Measurements from ENCODE around the gene SPG7.

SPG7 gene

DNA sequence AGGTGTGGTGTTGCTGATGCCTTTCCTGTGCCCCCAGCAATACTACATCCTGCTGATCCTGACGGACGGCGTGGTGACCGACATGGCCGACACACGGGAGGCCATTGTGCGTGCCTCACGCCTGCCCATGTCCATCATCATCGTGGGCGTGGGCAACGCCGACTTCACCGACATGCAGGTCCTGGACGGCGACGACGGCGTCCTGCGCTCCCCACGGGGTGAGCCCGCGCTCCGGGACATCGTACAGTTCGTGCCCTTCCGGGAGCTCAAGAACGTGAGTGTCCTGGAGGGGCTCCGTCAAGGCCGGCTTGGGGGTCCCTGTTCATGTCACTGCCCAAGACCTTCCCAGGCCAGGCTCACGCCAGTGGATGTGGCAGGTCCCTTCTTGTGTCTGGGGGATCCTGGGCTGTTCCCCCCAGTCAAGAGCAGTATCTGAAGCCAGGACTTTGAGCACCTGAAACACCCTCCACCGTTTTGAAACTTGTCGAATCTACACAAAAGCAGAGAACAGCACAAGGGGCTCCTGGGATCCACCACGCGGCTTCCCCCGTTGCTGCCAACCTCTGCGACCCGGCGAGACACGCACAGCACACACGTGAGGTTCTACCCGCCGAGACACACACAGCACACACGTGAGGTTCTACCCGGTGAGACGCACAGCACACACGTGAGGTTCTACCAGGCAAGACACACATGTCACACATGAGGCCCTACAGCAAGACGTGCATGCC is 87.3 kb downstream of the SPG7 start:
- in situ Hi-C loops (cut with MboI; ENCODE audit: low sequenced_read_pairs) = no loop called here

DNA sequence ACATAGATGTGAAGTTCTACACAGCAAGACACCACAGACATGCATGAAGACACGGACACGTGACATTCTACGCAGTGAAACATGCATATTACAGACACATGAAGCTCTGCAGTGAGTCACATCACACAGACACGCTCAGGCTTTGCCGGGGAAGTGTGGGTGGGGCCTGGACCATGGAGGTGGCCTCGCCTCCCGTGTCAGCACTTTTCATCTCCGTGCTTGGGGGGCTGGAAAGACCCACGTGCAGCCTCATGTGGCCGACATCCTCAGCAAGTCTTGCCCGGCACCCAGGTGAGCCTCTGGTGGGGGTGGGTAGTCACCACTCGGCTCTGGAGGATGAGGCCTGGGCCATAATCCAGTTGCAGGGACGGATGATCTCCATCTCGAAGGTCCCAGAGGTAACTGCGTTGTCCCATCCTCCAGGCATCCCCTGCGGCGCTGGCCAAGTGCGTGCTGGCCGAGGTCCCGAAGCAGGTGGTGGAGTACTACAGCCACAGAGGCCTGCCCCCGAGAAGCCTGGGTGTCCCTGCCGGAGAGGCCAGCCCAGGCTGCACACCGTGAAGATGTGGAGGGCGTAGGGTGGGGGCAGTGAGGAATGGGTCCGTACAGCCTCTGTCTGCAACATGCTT is 88.0 kb downstream of the SPG7 start:
- in situ Hi-C loops (cut with MboI; ENCODE audit: low sequenced_read_pairs) = no loop called here

DNA sequence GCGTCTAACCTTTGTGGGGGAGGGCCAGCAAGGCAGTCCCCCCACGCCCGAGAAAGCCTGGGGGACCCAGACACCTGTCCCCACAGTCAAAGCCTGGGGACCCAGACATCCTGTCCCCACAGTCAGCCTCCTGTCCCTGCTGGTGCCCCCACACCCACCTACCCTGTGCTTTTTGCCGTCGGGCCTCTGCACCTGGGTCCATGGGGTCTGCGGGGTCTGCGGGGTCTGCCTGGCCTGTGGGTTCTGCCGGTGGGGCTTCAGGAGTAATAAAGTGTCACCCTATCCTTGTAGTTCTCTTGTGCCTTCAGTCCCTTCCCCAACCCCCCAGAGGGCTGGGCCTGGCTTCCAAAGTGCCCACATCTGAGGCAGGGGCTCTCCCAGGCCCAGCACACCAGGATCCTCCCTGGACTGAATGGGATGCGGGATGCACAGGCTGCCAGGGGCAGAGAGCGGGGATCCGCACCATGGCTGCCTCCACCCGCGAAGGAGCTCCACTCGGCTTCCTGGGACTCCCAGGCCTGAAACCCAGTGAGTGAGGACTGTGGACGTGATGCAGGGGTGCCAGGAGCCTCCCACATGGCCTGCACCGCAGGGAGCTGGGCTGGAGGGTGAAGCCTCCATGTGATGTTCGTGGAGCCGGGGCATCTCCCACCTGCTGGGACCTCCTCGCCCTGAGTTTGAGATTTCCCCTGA is 88.9 kb downstream of the SPG7 start:
- in situ Hi-C loops (cut with MboI; ENCODE audit: low sequenced_read_pairs) = no loop called here

DNA sequence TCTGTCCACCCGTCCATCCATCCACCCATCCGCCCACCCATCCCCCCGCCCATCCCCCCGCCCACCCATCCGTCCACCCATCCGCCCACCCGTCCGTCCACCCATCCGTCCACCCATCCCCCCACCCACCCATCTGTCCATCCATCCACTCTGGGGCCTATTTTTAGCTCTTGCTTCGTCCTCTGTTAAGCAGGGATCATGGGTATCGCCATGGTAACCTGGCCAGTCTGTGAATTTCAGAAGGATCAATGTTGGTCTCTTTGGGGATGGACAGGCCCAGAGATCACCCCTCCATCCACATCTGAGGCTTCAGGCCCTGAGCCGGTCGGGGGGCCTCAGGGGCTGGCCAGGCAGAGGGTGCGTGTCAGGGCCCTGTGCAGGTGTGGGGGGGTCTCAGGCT is 90.0 kb downstream of the SPG7 start:
- in situ Hi-C loops (cut with MboI; ENCODE audit: low sequenced_read_pairs) = no loop called here

DNA sequence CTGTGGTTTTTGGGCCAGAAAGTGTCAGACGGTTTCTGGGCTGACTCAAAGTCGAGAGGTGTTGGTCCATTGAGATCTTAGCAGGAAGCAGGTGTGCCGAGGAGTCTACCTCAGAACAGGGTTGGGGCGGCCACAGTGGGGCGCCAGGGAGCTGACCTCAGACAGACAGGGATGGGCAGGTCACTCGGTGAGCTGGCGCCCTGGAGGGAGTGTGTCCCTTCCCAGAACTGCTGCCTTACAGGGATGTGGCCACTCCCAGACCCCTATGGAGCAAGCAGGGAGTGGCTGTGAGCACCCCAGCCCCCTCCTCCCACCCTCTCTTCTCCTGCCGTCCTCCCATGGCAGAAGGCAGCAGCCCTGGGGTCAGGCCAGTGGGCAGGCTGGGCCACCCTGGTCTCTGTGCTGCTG is 91.3 kb downstream of the SPG7 start:
- in situ Hi-C loops (cut with MboI; ENCODE audit: low sequenced_read_pairs) = no loop called here

DNA sequence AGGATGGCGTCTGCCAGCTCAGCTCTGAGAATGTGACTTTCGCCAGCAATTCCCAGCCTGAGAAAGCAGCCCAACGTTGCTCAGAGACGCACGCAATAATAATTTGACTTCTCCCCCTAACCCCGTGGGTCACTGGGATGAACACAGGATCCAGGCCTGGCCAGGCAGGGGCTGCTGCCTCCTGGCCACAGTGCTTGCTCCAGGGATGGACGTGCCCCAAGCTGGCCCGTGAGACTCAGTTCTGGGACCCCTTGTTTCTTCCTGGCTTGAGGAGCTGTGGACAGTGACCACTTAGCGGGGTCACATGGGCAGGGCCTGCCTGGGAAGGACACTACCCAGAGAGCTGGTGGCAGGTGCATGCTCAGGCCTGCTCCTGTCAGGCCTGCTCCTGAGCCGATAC is 91.7 kb downstream of the SPG7 start:
- in situ Hi-C loops (cut with MboI; ENCODE audit: low sequenced_read_pairs) = no loop called here

DNA sequence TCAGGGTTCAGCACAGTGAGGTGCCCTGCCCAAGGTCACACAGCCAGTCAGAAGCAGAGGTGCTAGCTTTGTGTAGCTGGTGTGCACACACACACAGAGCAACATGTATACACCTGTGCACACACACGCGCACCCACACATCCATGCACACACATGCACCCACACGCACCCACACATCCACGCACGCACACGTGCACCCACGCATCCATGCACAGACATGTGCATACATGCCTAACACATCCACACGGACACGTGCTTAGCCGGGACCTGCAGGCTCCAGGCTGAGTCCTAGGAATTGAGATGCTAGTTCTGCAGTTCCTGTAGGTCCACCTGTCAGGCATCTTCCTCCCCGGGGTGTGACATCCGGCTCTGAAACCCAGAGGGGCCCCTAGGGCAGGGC is 92.2 kb downstream of the SPG7 start:
- in situ Hi-C loops (cut with MboI; ENCODE audit: low sequenced_read_pairs) = no loop called here

DNA sequence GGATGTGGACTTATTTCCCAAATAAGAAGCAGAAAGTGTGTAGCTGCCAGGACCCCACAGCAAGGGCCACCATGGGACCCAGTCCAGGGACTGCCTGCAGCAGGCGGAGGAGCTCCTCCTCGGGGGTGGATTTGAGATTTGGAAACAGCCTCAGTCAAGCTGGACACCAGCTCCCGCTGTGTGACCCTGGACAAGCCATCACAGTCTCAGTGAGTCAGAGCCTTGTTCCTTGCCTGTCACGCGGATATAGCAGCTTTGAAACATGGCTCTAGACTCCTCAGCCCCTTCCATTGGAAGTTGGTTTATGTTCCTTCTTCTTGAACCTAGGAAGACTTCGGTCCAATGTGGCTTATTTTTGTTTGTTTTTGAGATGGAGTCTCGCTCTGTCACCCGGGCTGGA is 92.8 kb downstream of the SPG7 start:
- in situ Hi-C loops (cut with MboI; ENCODE audit: low sequenced_read_pairs) = no loop called here

DNA sequence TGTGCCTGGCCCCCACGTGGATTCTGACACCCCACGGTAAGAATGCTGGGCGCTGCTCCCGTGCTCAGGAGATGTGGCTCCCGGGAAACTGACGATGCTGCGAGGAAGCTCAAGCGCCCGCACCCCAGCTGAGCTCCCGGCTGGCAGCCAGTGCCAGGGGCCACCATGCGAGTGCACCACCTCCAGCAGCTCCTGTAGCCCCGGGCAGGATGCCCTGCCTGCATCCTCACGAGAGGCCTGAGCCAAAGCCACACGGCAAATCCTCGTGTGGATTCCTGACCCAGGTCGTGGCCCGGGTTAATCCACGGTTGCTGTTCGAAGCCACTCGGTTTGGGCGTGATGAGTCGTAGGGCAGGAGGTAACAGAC is 93.7 kb downstream of the SPG7 start:
- in situ Hi-C loops (cut with MboI; ENCODE audit: low sequenced_read_pairs) = no loop called here

DNA sequence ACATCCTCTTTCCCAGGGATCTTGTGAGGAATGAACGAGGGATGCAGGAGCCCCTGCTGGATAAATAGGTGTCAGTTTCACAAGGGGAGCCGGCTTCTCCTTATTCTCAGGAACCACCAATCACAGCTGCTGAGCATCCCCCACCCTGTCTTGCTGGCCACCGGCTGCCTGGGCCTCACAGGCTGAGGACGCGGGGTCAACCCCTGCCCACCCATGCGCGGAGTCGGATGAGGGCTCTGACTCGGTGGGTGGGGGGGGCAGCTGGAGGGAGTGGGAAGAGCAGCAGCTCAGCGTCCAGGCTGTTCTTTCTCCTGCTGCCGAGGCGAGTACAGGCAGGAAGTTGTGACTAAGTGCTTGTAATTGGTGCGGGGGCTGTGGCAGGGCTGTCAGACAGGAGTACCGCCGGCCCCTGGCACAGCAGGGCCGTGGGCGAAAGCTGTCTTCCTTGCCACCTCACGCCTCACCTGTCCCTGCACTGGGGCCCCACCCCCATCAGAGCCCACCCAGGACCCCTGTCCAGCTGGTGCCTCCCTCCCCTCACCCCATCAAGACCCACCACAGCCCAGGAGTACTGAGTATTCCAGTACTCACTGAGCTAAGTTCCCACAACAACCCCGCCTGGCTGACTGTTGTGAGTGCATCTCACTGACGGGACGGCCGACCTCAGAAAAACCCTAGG is 94.2 kb downstream of the SPG7 start:
- in situ Hi-C loops (cut with MboI; ENCODE audit: low sequenced_read_pairs) = no loop called here

DNA sequence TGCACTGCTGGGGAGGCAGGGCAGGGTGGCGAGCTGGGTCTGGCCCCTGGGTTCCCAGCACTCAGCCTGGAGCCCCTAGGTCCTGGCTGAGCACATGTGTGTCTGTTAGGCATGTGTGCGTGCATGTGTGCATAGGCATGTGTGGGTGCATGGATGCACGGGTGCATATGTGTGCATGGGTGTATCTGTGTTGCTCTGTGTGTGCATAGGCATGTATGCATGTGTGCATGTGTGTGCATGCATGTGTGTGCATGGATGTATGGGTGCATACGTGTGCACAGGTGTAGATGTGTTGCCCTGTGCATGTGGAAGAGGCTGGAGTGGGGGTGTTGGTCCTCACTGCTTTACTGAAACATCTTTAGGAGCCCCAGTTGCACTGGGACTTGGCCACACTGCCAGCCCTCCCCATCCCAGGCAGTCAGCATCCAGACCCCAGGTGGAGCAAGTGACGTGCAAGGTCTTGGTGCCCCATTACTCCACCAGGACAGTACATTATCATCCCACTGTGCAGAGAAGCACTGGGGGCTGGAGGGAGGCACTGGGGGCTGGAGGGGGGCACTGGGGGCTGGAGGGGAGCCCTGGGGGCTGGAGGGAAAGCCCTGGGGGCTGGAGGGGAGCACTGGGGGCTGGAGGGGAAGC is 94.9 kb downstream of the SPG7 start:
- in situ Hi-C loops (cut with MboI; ENCODE audit: low sequenced_read_pairs) = no loop called here

DNA sequence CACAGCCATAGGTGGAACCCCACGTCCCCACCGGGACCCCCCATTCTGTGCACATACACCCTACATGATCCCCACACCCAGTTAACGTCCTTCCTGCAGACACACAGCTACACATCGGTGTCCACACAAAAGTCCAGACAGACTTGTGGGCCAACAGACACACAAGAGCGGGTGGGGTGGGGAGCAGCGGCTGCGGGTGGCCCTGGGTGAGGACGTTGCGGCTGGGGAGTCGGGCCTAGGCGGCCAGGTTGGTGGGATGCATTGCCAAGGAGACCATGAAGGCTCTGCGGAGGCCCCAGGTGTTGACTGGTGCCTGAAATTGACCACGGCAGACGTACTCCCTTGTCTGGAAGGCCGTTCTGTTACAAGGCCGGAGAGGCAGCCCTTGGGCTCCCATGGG is 96.6 kb downstream of the SPG7 start:
- in situ Hi-C loops (cut with MboI; ENCODE audit: low sequenced_read_pairs) = no loop called here

DNA sequence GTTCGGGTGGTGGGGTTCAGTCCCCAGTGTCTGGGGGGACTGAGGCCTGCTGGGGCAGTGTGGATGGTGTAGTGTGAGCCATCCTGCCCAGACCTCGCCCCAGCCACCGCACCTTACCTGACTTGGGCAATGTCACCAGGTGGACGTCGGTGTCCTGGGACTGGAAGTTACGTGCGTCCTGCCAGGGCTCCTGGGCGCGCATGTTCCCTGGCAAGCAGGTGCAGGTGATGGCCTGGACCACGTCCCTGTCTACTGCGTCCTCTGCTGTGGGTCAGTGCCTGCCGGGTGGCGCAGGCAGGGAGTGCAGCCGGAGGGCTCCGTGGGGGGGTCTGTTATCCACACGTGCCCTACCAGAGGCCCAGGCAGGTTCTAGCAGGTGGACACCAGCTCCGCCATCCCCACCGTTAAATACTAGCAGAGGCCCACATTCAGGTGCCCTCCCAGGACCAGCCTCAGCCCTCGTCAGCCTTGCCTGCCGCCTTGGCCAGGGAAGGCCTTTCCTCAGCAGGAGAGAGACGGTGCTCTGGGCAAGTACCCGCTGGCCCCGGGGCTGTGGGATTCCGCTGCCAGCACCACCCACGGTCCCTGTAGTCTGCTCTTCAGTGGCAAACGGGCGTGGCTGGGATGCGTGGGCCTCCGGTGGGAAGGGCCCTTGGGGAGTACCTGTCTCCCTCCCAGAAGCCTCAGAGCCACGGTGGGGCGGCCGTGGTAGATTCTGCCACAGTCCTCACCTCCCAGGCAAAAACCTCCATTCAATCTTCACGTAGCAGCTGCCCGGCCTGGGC is 97.2 kb downstream of the SPG7 start:
- in situ Hi-C loops (cut with MboI; ENCODE audit: low sequenced_read_pairs) = no loop called here

DNA sequence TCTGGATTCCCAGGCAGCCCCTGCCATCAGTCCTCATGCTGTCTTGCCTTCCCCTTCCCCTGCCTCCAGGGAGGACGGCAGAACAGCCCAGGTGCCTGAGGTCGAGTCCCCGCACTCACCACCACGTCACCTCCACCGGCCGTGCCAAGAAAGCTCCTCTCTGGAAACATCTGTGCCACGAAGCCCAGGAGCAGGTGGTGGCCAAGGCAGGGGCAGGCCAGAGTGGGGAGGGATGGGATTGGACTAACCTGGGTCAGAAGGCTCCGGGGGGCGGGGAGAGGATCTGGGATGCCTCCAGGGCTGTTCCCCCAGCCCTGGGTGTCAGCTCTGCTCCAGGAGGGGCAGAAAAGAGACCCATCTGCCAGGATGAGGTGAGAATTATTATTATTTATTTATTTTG is 97.8 kb downstream of the SPG7 start:
- in situ Hi-C loops (cut with MboI; ENCODE audit: low sequenced_read_pairs) = no loop called here

All from hTERT RPE-1 (cell line).